Measurements from ENCODE around the gene FBXL14.

FBXL14 gene

GRCh38 chr12:1593174-1594005, 991 bp downstream of the FBXL14 start:
- peak; percentile 59 for DNase-seq

GRCh38 chr12:1592444-1593173, 1.8 kb downstream of the FBXL14 start:
- peak; percentile 81 for DNase-seq

GRCh38 chr12:1591543-1591942, 2.8 kb downstream of the FBXL14 start:
- no peak for DNase-seq

- peak; percentile 59 for DNase-seq
Observed at GRCh38 chr12:1591034-1591433, 3.3 kb downstream of the FBXL14 start.

GRCh38 chr12:1590221-1590979, 4.0 kb downstream of the FBXL14 start:
- DNase-seq = no peak

GRCh38 chr12:1588575-1588947, 5.8 kb downstream of the FBXL14 start:
- DNase-seq = no peak

GRCh38 chr12:1587927-1588574, 6.3 kb downstream of the FBXL14 start:
- no peak for DNase-seq

GRCh38 chr12:1584326-1584725, 10.1 kb downstream of the FBXL14 start:
- no peak for DNase-seq

GRCh38 chr12:1583421-1584078, 10.8 kb downstream of the FBXL14 start:
- DNase-seq = peak; percentile 83

GRCh38 chr12:1582709-1583050, 11.7 kb downstream of the FBXL14 start:
- no peak for DNase-seq

- DNase-seq = no peak
Observed at GRCh38 chr12:1581973-1582708, 12.2 kb downstream of the FBXL14 start.

- no peak for DNase-seq
Observed at GRCh38 chr12:1580526-1580925, 13.9 kb downstream of the FBXL14 start.

GRCh38 chr12:1579651-1580435, 14.5 kb downstream of the FBXL14 start:
- DNase-seq = no peak

GRCh38 chr12:1576410-1577241, 17.8 kb downstream of the FBXL14 start:
- DNase-seq = no peak

- DNase-seq = no peak
Observed at GRCh38 chr12:1575408-1576401, 18.7 kb downstream of the FBXL14 start.

- DNase-seq = no peak
Observed at GRCh38 chr12:1574865-1575259, 19.5 kb downstream of the FBXL14 start.

GRCh38 chr12:1573960-1574864, 20.2 kb downstream of the FBXL14 start:
- no peak for DNase-seq

- DNase-seq = no peak
Observed at GRCh38 chr12:1572731-1573130, 21.6 kb downstream of the FBXL14 start.
